K562 treated with DMSO at 1 percent for 12 hours (cell line): ENCODE results near the gene ZNFX1. TPM values are rescaled to one million over a fixed set of nuclear protein-coding genes. Genes with fewer than 3 reads are reported as not detected.

Experiments used
- total RNA-seq: library from RNA; unstranded; fragments of 300-600 nt; gene quantifications from 2 replicates; pipeline ENCODE4 v1.2.3, GENCODE V29; 2022; ENCODE audit not compliant: insufficient read depth

The ZNFX1 gene
- 2.7 and 8.8 TPM in 2 replicates for total RNA-seq

DNA sequence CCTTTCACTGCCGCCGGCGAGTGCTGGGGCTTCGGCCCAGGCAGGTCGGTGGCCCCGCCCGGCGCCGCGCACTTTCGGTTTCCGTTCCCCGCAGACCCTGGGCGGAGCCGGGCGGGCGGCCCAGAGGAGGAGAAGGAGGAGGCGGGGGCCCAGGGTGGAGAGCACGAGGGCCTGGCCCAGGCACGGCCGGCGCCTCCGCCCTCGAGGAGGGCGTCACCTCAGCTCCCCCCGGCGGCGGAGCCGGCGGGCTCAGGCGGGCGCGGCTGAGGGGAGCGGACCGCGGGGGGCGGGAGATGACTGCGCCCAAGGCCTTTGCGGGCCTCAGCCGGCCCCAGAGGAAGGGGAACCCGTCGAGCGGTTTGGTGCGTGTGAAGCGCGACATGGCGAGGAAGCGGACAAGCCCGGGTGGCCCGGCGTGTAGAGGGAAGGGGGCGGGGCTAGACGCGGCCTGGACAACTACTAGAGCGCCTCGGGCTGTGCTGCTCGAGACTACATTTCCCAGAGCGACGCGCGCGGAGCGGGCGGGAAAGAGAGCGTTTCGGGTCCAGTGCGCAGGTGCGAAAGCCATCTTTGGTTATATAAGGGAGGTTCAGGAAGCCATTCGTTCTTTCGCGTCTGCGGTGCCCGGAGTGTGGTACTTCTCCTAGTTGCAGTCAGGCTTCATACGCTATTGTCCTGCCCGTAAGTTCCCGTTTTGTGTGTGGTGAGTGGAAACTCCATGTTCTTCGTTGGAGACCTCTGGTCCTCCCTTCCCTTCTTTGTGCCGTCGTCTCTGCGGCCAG is at the start of gene ZNFX1:
Gene ZNFX1 (minus strand): TSS at position 22 of the 782 bp plus-strand sequence. CDS start 2,218 bp downstream, outside the sequence.

DNA sequence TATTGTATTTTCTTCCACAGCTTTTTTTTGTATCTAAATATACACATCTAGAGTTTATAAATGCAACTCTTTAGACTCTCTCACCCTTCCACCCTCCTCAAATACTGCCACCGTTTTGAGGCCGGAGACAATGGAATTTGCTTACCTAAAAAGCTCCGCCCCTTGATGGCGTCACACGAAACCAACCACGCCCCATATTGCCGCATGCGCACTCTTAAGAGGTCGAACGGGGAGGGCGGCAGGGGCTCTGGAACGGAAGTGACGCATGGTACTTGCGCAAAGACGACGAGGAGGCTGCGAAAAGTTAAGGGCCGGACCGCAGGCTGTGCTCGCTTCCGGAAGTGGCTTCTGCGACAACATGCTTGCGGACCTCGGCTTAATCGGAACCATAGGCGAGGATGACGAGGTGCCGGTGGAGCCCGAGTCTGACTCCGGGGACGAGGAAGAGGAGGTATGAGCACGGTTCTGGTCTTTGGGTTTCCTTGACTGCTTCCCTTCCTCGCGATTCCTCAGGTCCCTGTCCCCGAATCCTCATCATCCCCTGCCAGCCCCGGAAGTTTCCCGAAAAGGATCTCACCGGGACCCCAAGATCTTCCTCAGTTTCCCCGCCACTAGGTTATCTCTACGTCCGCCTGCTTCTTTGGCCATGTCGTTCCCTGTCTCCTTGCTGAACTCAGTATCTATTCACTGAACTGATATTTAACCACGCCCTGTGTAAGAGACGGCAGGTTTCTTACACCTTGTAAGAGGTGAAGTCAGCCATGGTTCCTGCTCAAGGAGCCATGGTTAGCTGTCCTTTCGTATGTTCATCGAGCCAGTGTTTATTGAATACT is 58.5 kb downstream of the ZNFX1 start, which contains the start of gene DDX27:
Gene DDX27 (plus strand): TSS at position 326 of the 833 bp plus-strand sequence. CDS start 33 bp downstream, at position 359.

Other genes starting within 250 kb of the ZNFX1 start
- 47.1 and 114 TPM in 2 replicates for gene CSE1L, start 231.7 kb downstream of the ZNFX1 start, total RNA-seq
- 44.8 and 97.7 TPM in 2 replicates for gene STAU1, start 89.7 kb downstream of the ZNFX1 start, total RNA-seq
- gene DDX27, start 58.6 kb downstream of the ZNFX1 start, total RNA-seq, result 30.5 and 47.4 TPM in 2 replicates
- gene KCNB1, start 204.6 kb upstream of the ZNFX1 start, total RNA-seq, result 0.14 TPM in 1 of 2 replicates, not detected in the other